Activated T-cell treated with anti-CD3 and anti-CD28 coated beads, Interleukin-2, amount 50 U/mL, for 72 hours (primary cell): Measurements from ENCODE around the gene FOXC1. TPM values are rescaled to one million over a fixed set of nuclear protein-coding genes. Genes with fewer than 3 reads are reported as not detected.

Experiments used
- ATAC-seq, 2 donors: fragments of 150-1000 bp; cut with Tn5 transposase; replicated peaks in 1 of 2; 2 replicates each; pipeline ENCODE4 v1.10.0; 2021; ENCODE audit warnings: moderate library complexity in 2 of 2, mild to moderate bottlenecking in 1 of 2
- DNase-seq, 2 donors: peaks; one replicate each; pipeline ENCODE4 v3.0.0; 2021 to 2022; ENCODE audit warnings: mixed read lengths in 1 of 2
- H3K27ac Mint-ChIP-seq: one replicate; pipeline ENCODE4 v1.8.0; 2022; ENCODE audit warnings: mild to moderate bottlenecking, moderate library complexity, mixed read lengths
- H3K27me3 Mint-ChIP-seq: one replicate; pipeline ENCODE4 v1.8.0; 2022; ENCODE audit warnings: low read depth, mixed read lengths
- H3K36me3 Mint-ChIP-seq, 2 donors: one replicate each; pipeline ENCODE4 v1.8.0; 2022; ENCODE audit warnings: mixed read lengths in 2 of 2, mild to moderate bottlenecking in 1 of 2; ENCODE audit not compliant: insufficient read depth in 2 of 2
- H3K4me1 Mint-ChIP-seq: one replicate; pipeline ENCODE4 v1.8.0; 2022; ENCODE audit warnings: low read depth, mixed read lengths
- H3K4me3 Mint-ChIP-seq, 2 donors: one replicate each; pipeline ENCODE4 v1.8.0; 2022; ENCODE audit warnings: mild to moderate bottlenecking in 2 of 2, mixed read lengths in 2 of 2, moderate library complexity in 2 of 2
- H3K9me3 Mint-ChIP-seq, 2 donors: one replicate each; pipeline ENCODE4 v1.8.0; 2022; ENCODE audit warnings: mixed read lengths in 2 of 2
- total RNA-seq, 2 donors: library from RNA; stranded (reverse); gene quantifications; one replicate each; pipeline ENCODE4 v1.2.3, GENCODE V29; 2022

FOXC1 gene
- total RNA-seq, 2 donors from 2014 or later, result 0.17 to 0.30 TPM

GRCh38 chr6:1613688-1614447 is 4.2 kb downstream of the FOXC1 start:
- Mint-ChIP-seq H3K9me3 (no peaks in the 10 kb centered on the region), H3K27ac (no peak overlapping the region), H3K4me3 (peak overlapping the region; percentile 12 to 43), H3K27me3 (peaks cover 55% of the 10 kb centered on the region), H3K4me1 (peaks cover 17% of the 10 kb centered on the region), H3K36me3 (peaks cover 0 to 6% of the 10 kb centered on the region in 2 donors)
- DNase-seq (peak in 1 of 2 donors; percentile 30), ATAC-seq (no peak)

- Mint-ChIP-seq H3K4me1 (peaks cover 17% of the 10 kb centered on the region), H3K27ac (no peak overlapping the region), H3K36me3 (peaks cover 0 to 6% of the 10 kb centered on the region in 2 donors), H3K9me3 (no peaks in the 10 kb centered on the region), H3K4me3 (peak overlapping the region; percentile 12 to 17), H3K27me3 (peaks cover 58% of the 10 kb centered on the region)
- peak in 1 of 2 donors; percentile 29 for DNase-seq
- no peak for ATAC-seq
Observed at GRCh38 chr6:1614448-1615150, 4.9 kb downstream of the FOXC1 start.

GRCh38 chr6:1615151-1615852 is 5.6 kb downstream of the FOXC1 start:
- Mint-ChIP-seq H3K9me3 (no peaks in the 10 kb centered on the region), H3K36me3 (peaks cover 0 to 6% of the 10 kb centered on the region in 2 donors), H3K4me1 (peaks cover 17% of the 10 kb centered on the region), H3K27ac (no peak overlapping the region), H3K27me3 (peaks cover 58% of the 10 kb centered on the region), H3K4me3 (no peak overlapping the region)
- ATAC-seq (no peak), DNase-seq (no peak)

GRCh38 chr6:1615853-1616420 is 6.2 kb downstream of the FOXC1 start:
- H3K4me1 Mint-ChIP-seq, result peaks cover 17% of the 10 kb centered on the region
- H3K36me3 Mint-ChIP-seq, result peaks cover 0 to 3% of the 10 kb centered on the region in 2 donors
- H3K27ac Mint-ChIP-seq, result no peak overlapping the region
- no peaks in the 10 kb centered on the region for H3K9me3 Mint-ChIP-seq
- DNase-seq (no peak), ATAC-seq (no peak)
- H3K4me3 Mint-ChIP-seq, result no peak overlapping the region
- H3K27me3 Mint-ChIP-seq, result peaks cover 58% of the 10 kb centered on the region

- Mint-ChIP-seq H3K27me3 (peaks cover 56% of the 10 kb centered on the region), H3K27ac (no peak overlapping the region), H3K9me3 (no peaks in the 10 kb centered on the region), H3K4me1 (peaks cover 16% of the 10 kb centered on the region), H3K4me3 (no peak overlapping the region), H3K36me3 (peaks cover 0 to 2% of the 10 kb centered on the region in 2 donors)
- no peak for ATAC-seq
- DNase-seq, result no peak
Observed at GRCh38 chr6:1616701-1617463, 7.2 kb downstream of the FOXC1 start.

- no peaks in the 10 kb centered on the region for H3K9me3 Mint-ChIP-seq
Observed at GRCh38 chr6:1617466-1618310, 8.0 kb downstream of the FOXC1 start.

GRCh38 chr6:1618311-1619097 is 8.8 kb downstream of the FOXC1 start:
- no peaks in the 10 kb centered on the region for H3K9me3 Mint-ChIP-seq
- no peaks in the 10 kb centered on the region for H3K36me3 Mint-ChIP-seq
- H3K27me3 Mint-ChIP-seq, result peaks cover 54% of the 10 kb centered on the region
- ATAC-seq, result no peak
- peak overlapping the region in 1 of 2 donors; percentile 43 for H3K4me3 Mint-ChIP-seq
- no peak overlapping the region for H3K27ac Mint-ChIP-seq
- no peak for DNase-seq
- no peaks in the 10 kb centered on the region for H3K4me1 Mint-ChIP-seq

More at GRCh38 chr6:1617466-1618310, 8.0 kb downstream of the FOXC1 start:
- Mint-ChIP-seq H3K4me3 (no peak overlapping the region), H3K27ac (no peak overlapping the region), H3K36me3 (no peaks in the 10 kb centered on the region), H3K27me3 (peaks cover 56% of the 10 kb centered on the region), H3K4me1 (peaks cover 8% of the 10 kb centered on the region)
- DNase-seq, result no peak
- no peak for ATAC-seq

GRCh38 chr6:1619098-1619672 is 9.5 kb downstream of the FOXC1 start:
- Mint-ChIP-seq H3K27ac (no peak overlapping the region), H3K4me1 (no peaks in the 10 kb centered on the region), H3K9me3 (no peaks in the 10 kb centered on the region), H3K27me3 (peaks cover 55% of the 10 kb centered on the region), H3K4me3 (no peak overlapping the region), H3K36me3 (no peaks in the 10 kb centered on the region)
- no peak for ATAC-seq
- DNase-seq, result no peak

- H3K27ac Mint-ChIP-seq, result no peak overlapping the region
- H3K36me3 Mint-ChIP-seq, result no peaks in the 10 kb centered on the region
- peaks cover 56% of the 10 kb centered on the region for H3K27me3 Mint-ChIP-seq
- H3K4me3 Mint-ChIP-seq, result peak overlapping the region; percentile 29 to 37
- ATAC-seq (peak; percentile 31 to 32), DNase-seq (peak in 1 of 2 donors; percentile 39)
- H3K4me1 Mint-ChIP-seq, result peaks cover under 1% of the 10 kb centered on the region
- H3K9me3 Mint-ChIP-seq, result no peaks in the 10 kb centered on the region
Observed at GRCh38 chr6:1619673-1620503, 10.2 kb downstream of the FOXC1 start.

- H3K4me1 Mint-ChIP-seq, result peaks cover 7% of the 10 kb centered on the region
- H3K36me3 Mint-ChIP-seq, result no peaks in the 10 kb centered on the region
- no peak for DNase-seq
- peaks cover 61% of the 10 kb centered on the region for H3K27me3 Mint-ChIP-seq
- H3K9me3 Mint-ChIP-seq, result no peaks in the 10 kb centered on the region
- H3K27ac Mint-ChIP-seq, result no peak overlapping the region
- no peak overlapping the region for H3K4me3 Mint-ChIP-seq
- no peak for ATAC-seq
Observed at GRCh38 chr6:1620504-1621069, 10.9 kb downstream of the FOXC1 start.
